HL-60/S4 (cell line): ENCODE results near the gene ZNF273.
"Not testable (repeated sequence)": the region's sequence is repeated elsewhere in the genome, so short reads cannot be mapped to it uniquely, and the experiment has no call there.

Experiments
- in situ Hi-C: fragments of 300-500 bp; cut with MboI; formaldehyde crosslinking; loops from 2 replicates; pipeline ENCODE4 v1.14.3; 2022; ENCODE audit warnings: low sequenced_read_pairs

Gene ZNF273

GRCh38 chr7:64944667-64945502 is 41.8 kb downstream of the ZNF273 start:
- in situ Hi-C loops: not testable (repeated sequence)

GRCh38 chr7:64945503-64946175 is 42.6 kb downstream of the ZNF273 start:
- in situ Hi-C loops: no loop called here

- in situ Hi-C loops: no loop called here
These were observed 43.7 kb downstream of the ZNF273 start for GRCh38 chr7:64946772-64947171.

GRCh38 chr7:64947252-64948000 is 44.4 kb downstream of the ZNF273 start:
- in situ Hi-C loops: no loop called here

- in situ Hi-C loops: not testable (repeated sequence)
These were observed 45.7 kb downstream of the ZNF273 start for GRCh38 chr7:64948774-64949173.

- in situ Hi-C loops: not testable (repeated sequence)
These were observed 47.6 kb downstream of the ZNF273 start for GRCh38 chr7:64950673-64951072.

GRCh38 chr7:64951250-64951848 is 48.3 kb downstream of the ZNF273 start:
- in situ Hi-C loops: no loop called here

GRCh38 chr7:64959072-64959747 is 56.1 kb downstream of the ZNF273 start:
- in situ Hi-C loops: no loop called here

GRCh38 chr7:64965594-64965993 is 62.5 kb downstream of the ZNF273 start:
- in situ Hi-C loops: no loop called here

- in situ Hi-C loops: no loop called here
These were observed 75.6 kb downstream of the ZNF273 start for GRCh38 chr7:64978497-64979203.
